ENCODE results near the gene DBN1. TPM values are rescaled to one million over a fixed set of nuclear protein-coding genes. Genes with fewer than 3 reads are reported as not detected.

Gene DBN1
- total and polyA plus RNA-seq, 9 of the 15 experiments (the other 6 are each of a cell fraction or from before 2014, with no cell fraction given): 0.25 to 87.2 (median 27.9) TPM

- TF ChIP-seq REST (IDR thresholded peaks at IDR 0.05; ENCODE audit: borderline replicate concordance) (peak; percentile 88), REST (CRISPR knock-in tag; IDR thresholded peaks at IDR 0.05; ENCODE audit: low read depth) (no peak), ZNF140 (CRISPR knock-in tag; IDR thresholded peaks at IDR 0.05) (no peak), ETV5 (CRISPR knock-in tag; IDR thresholded peaks at IDR 0.05; ENCODE audit: low read depth) (no peak), MTA1 (IDR thresholded peaks at IDR 0.05; ENCODE audit: borderline replicate concordance) (no peak), ZNF592 (IDR thresholded peaks at IDR 0.05) (peak; percentile 53; the same call in 1 of the 2 replicates), RB1 (IDR thresholded peaks at IDR 0.05; ENCODE audit: low read depth) (peak; percentile 53), ZFX (CRISPR knock-in tag; IDR thresholded peaks at IDR 0.05) (peak; percentile 53; the same call in 1 of the 2 replicates), ZBTB33 (CRISPR knock-in tag; IDR thresholded peaks at IDR 0.05) (0 out of 2 replicates have a peak, but pooled peaks have one; percentile 9), ZNF263 (CRISPR knock-in tag; IDR thresholded peaks at IDR 0.05; ENCODE audit: borderline replicate concordance) (0 out of 2 replicates have a peak, but pooled peaks have one; percentile 49)
Observed at GRCh38 chr5:177500685-177501522, 27.5 kb upstream of the DBN1 start (continued).

Measured in K562 (cell line).